Activated CD8-positive, alpha-beta T cell treated with anti-CD3 and anti-CD28 coated beads for 36 hours (primary cell): ENCODE data around the gene SRPRB. TPM values are rescaled to one million over a fixed set of nuclear protein-coding genes. Genes with fewer than 3 reads are reported as not detected.

Experiments
- ATAC-seq: fragments of 200-7000 bp; cut with Tn5 transposase; one replicate; pipeline ENCODE4 v1.10.0; 2021; ENCODE audit warnings: mild to moderate bottlenecking, moderate library complexity
- CTCF ChIA-PET: fragments of 350-600 bp; sonication (Branson Sonifier 250); formaldehyde crosslinking; loops from one replicate; lab custom pipeline; 2021; ENCODE audit warnings: antibody characterized with exemption; lab: Charles Lee
- POLR2A ChIA-PET: fragments of 350-600 bp; sonication (Branson Sonifier 250); formaldehyde crosslinking; loops from one replicate; lab custom pipeline; 2021; ENCODE audit warnings: antibody characterized with exemption; lab: Charles Lee
- DNase-seq: peaks from one replicate; pipeline ENCODE4 v3.0.0-alpha.2; 2020
- H3K27ac Mint-ChIP-seq: one replicate; pipeline ENCODE4 v1.8.0; 2021; ENCODE audit warnings: mild to moderate bottlenecking, mixed read lengths
- H3K27me3 Mint-ChIP-seq: one replicate; pipeline ENCODE4 v1.8.0; 2021; ENCODE audit warnings: mixed read lengths
- H3K36me3 Mint-ChIP-seq: one replicate; pipeline ENCODE4 v1.8.0; 2021; ENCODE audit warnings: low read depth, mixed read lengths
- H3K4me1 Mint-ChIP-seq: one replicate; pipeline ENCODE4 v1.8.0; 2021; ENCODE audit warnings: low read depth, mixed read lengths
- H3K4me3 Mint-ChIP-seq: one replicate; pipeline ENCODE4 v1.8.0; 2021; ENCODE audit warnings: mild to moderate bottlenecking, moderate library complexity, mixed read lengths
- H3K9me3 Mint-ChIP-seq: one replicate; pipeline ENCODE4 v1.8.0; 2021; ENCODE audit warnings: mixed read lengths
- CTCF ChIP-seq: fragments of 200-600 bp; IDR thresholded peaks from one replicate; pipeline ENCODE4 v1.8.0; 2022; ENCODE audit warnings: antibody characterized with exemption, mild to moderate bottlenecking
- intact Hi-C: fragments of 100-400 bp; cut with micrococcal nuclease; formaldehyde crosslinking; loops from one replicate; pipeline ENCODE4 v1.10.0; 2022
- total RNA-seq, 2 experiments: library from RNA; stranded (reverse); gene quantifications; one replicate each; pipeline ENCODE4 v1.2.3, GENCODE V29; 2021

SRPRB gene
- total RNA-seq, 2 experiments from 2014 or later = 63.8 to 65.8 TPM

DNA sequence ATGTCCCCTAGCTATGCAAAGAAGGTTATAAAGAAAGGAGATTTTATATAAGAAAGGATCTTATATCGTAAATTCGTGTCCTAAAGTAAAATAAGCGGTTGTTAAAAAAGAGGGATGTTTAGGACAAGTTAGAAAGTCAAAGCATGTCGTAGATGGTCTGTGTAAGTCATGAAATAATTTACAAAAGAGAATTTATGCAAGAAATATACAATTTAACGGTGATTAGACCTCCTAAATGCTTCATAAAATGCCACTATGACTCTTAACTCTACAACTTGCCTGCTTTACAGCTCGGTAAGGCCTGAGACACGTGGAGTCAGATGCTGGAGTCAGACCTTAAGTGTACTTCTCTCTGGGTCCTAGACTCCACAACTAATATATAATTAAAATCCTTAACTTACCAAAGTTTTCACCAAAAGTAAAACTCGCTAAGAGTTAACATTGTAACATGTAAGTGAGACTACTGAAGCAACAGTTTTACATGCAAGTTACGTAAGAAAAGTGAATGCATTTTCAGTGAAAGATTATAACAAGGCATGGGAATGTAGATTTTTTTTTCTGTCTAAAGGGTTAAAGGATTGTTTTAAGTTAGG lies 13.3 kb upstream of the SRPRB start:
- CTCF ChIA-PET = no interaction called here
- no peak for ATAC-seq
- Mint-ChIP-seq H3K36me3 (no peaks in the 10 kb centered on the region), H3K27me3 (peaks cover 9% of the 10 kb centered on the region), H3K4me1 (no peaks in the 10 kb centered on the region), H3K9me3 (peaks cover 7% of the 10 kb centered on the region), H3K27ac (no peak overlapping the region), H3K4me3 (no peak overlapping the region)
- TF ChIP-seq CTCF = no peak
- POLR2A ChIA-PET = no interaction called here
- no peak for DNase-seq
- intact Hi-C loops = no loop called here

DNA sequence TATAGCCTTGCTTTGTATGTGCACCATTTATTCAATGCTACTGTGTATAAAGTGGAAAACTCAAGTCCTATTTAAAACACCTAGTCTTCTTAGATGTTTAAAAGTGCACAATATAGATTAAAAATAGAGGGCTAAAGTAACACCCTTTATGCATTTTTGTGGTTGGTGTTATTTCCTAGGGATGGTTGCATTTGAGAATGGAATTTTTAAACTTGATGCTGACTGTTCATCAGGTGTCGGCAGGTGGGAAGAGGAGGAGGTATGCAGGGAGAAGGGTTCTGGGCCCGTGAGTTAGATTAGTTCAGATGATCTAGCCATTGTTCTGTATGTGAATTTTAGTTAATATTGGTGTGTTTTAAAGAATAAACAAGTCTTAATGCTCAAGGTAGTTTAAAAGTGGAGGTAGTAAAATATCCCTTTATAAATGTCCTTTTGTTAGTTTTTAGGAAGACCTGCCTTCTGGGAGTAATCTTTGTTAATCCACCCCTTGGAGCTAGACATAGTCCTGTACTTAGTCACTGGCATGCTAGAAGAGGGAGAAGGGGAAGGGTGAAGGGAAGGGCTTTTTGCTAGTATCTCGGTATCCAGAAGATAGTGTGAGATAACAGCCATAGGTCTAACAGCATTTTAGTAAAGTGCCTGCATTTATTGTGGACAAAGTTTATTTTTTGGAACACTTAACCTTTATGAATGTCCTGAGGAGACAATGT lies 8.1 kb upstream of the SRPRB start:
- intact Hi-C loops = no loop called here
- Mint-ChIP-seq H3K4me1 (no peaks in the 10 kb centered on the region), H3K4me3 (no peak overlapping the region), H3K27ac (no peak overlapping the region), H3K9me3 (peaks cover 4% of the 10 kb centered on the region), H3K27me3 (peaks cover 19% of the 10 kb centered on the region), H3K36me3 (no peaks in the 10 kb centered on the region)
- no peak for DNase-seq
- ChIA-PET CTCF (no interaction called here), POLR2A (no interaction called here)
- no peak for ATAC-seq
- TF ChIP-seq CTCF = no peak

- intact Hi-C loops = no loop called here
- Mint-ChIP-seq H3K4me1 (peaks cover 2% of the 10 kb centered on the region), H3K36me3 (no peaks in the 10 kb centered on the region), H3K9me3 (no peaks in the 10 kb centered on the region), H3K4me3 (no peak overlapping the region), H3K27ac (no peak overlapping the region), H3K27me3 (peaks cover 17% of the 10 kb centered on the region)
- no peak for DNase-seq
- no peak for TF ChIP-seq CTCF
- POLR2A ChIA-PET = no interaction called here
- CTCF ChIA-PET = no interaction called here
- ATAC-seq = no peak
These were observed 5.6 kb upstream of the SRPRB start for GRCh38 chr3:133799794-133800585.

GRCh38 chr3:133803469-133803868 lies 2.1 kb upstream of the SRPRB start:
- ChIA-PET POLR2A (interaction anchor here (0.6 kb wide), 1 partner anchor 407 kb away, joined by 3 read pairs; no protein-coding TSS in a partner anchor), CTCF (interaction anchor here (0.9 to 1.0 kb wide), 2 partner anchors 14 to 104 kb away, joined by 3 to 4 read pairs; no protein-coding TSS in a partner anchor)
- Mint-ChIP-seq H3K27me3 (peaks cover 8% of the 10 kb centered on the region), H3K4me3 (no peak overlapping the region), H3K36me3 (peaks cover 20% of the 10 kb centered on the region), H3K9me3 (no peaks in the 10 kb centered on the region), H3K4me1 (peaks cover 25% of the 10 kb centered on the region), H3K27ac (no peak overlapping the region)
- no peak for TF ChIP-seq CTCF
- ATAC-seq (no peak), DNase-seq (no peak)
- intact Hi-C loops = no loop called here

DNA sequence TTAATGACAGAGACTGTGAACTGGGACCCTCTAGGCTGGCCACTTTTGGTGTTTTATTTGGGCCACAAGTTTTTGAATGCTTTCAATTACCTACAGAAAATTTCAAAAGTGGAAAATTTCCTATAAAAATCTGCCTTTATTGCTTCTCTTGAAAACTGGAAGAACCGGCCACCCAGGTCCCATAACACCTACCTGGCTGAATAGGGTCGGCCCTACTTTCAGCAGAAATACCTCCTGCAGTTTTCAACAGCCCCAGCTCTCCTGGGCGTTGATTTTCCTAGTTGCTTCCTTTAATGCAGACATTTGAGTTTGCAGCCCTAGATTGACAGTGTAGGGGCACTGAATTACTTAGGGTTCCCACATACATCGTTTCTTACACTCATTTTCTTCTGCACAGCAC lies 719 bp upstream of the SRPRB start:
- intact Hi-C loops = loop anchor here (5.0 kb wide), 1 partner anchor 143 kb away; the partner anchor contains the start of gene TOPBP1
- no peak for ATAC-seq
- peaks cover 32% of the 10 kb centered on the region for H3K4me1 Mint-ChIP-seq
- peaks cover 7% of the 10 kb centered on the region for H3K27me3 Mint-ChIP-seq
- CTCF ChIA-PET = no interaction called here
- DNase-seq = no peak
- H3K4me3 Mint-ChIP-seq = peak overlapping the region; percentile 98
- POLR2A ChIA-PET = no interaction called here
- no peak for TF ChIP-seq CTCF
- H3K9me3 Mint-ChIP-seq = no peaks in the 10 kb centered on the region
- peaks cover 26% of the 10 kb centered on the region for H3K36me3 Mint-ChIP-seq
- H3K27ac Mint-ChIP-seq = peak overlapping the region; percentile 97
